SU-DHL-6 (cell line): ENCODE results near the gene TMEM82.

Experiments used
- H2AFZ ChIP-seq: fragments of 200-600 bp; sonication (generic); 2 replicates; pipeline ENCODE4 v1.6.1; 2014; ENCODE audit warnings: low read depth, mild to moderate bottlenecking, moderate library complexity, mixed read lengths, antibody characterized with exemption, low read length; ENCODE audit not compliant: severe bottlenecking
- H3F3A ChIP-seq: fragments of 200-600 bp; shearing (Covaris generic); 2 replicates; pipeline ENCODE4 v1.6.0; 2016; ENCODE audit warnings: antibody characterized with exemption, mild to moderate bottlenecking; ENCODE audit not compliant: insufficient read depth
- H3K27ac ChIP-seq: fragments of 200-600 bp; sonication (generic); 2 replicates; pipeline ENCODE4 v1.5.1; 2016; ENCODE audit warnings: low read depth, mild to moderate bottlenecking, low read length, moderate library complexity, mixed read lengths
- H3K27me3 ChIP-seq: fragments of 200-600 bp; sonication (generic), shearing (Covaris generic); 2 replicates; pipeline ENCODE4 v1.6.0; 2014; ENCODE audit warnings: mild to moderate bottlenecking, low read length
- H3K36me3 ChIP-seq: fragments of 200-600 bp; sonication (generic); 2 replicates; pipeline ENCODE4 v1.6.1; 2014; ENCODE audit warnings: mild to moderate bottlenecking, low read length, mixed read lengths
- H3K4me2 ChIP-seq: fragments of 300-600, 200-600 bp; shearing (Covaris generic), sonication (generic); 2 replicates; pipeline ENCODE4 v1.6.0; 2014; ENCODE audit warnings: low read length, low read depth, mild to moderate bottlenecking; ENCODE audit not compliant: poor library complexity, severe bottlenecking
- H3K4me3 ChIP-seq: fragments of 200-600 bp; sonication (generic); 2 replicates; pipeline ENCODE4 v1.5.1; 2014; ENCODE audit warnings: antibody characterized with exemption, low read length, mild to moderate bottlenecking, mixed read lengths; ENCODE audit not compliant: insufficient read depth, poor library complexity, severe bottlenecking
- H3K79me2 ChIP-seq: fragments of 200-600 bp; sonication (generic); 2 replicates; pipeline ENCODE4 v1.6.1; 2014; ENCODE audit warnings: mild to moderate bottlenecking, low read length, moderate library complexity; ENCODE audit not compliant: insufficient read depth
- H3K9ac ChIP-seq: fragments of 200-600 bp; sonication (generic); 2 replicates; pipeline ENCODE4 v1.7.0; 2014; ENCODE audit warnings: mild to moderate bottlenecking, low read length
- H3K9me2 ChIP-seq: fragments of 200-600 bp; sonication (generic); replicated peaks from 2 replicates; pipeline ENCODE4 v1.6.1; 2014; ENCODE audit warnings: low read length; ENCODE audit not compliant: insufficient read depth
- H3K9me3 ChIP-seq: fragments of 200-600 bp; sonication (generic); 2 replicates; pipeline ENCODE4 v1.6.1; 2014; ENCODE audit warnings: low read length, mixed read lengths; ENCODE audit not compliant: insufficient read depth
- H4K20me1 ChIP-seq: fragments of 200-600 bp; sonication (generic); 2 replicates; pipeline ENCODE4 v1.6.1; 2014; ENCODE audit warnings: low read depth, mild to moderate bottlenecking, antibody characterized with exemption, low read length, moderate library complexity, mixed read lengths
- CTCF ChIP-seq: fragments of 200-600 bp; sonication (generic); IDR thresholded peaks from one replicate; pipeline ENCODE4 v1.5.1; 2017; ENCODE audit warnings: antibody characterized with exemption, mild to moderate bottlenecking, low read length, moderate library complexity; ENCODE audit not compliant: insufficient read depth, poor library complexity, severe bottlenecking
- EZH2phosphoT487 ChIP-seq: fragments of 200-600 bp; sonication (generic), shearing (Covaris generic); conservative IDR thresholded peaks from 2 replicates; pipeline ENCODE4 v1.6.1; 2018; ENCODE audit warnings: mild to moderate bottlenecking, antibody characterized with exemption, low read length, moderate library complexity, mixed read lengths

TMEM82 gene

GRCh38 chr1:15747378-15747777, 5.1 kb downstream of the TMEM82 start:
- Histone ChIP-seq H2AFZ (no peak overlapping the region), H3F3A (no peaks in the 10 kb centered on the region), H4K20me1 (no peaks in the 10 kb centered on the region), H3K27ac (no peak overlapping the region), H3K9ac (no peak overlapping the region), H3K4me2 (no peak overlapping the region), H3K79me2 (no peaks in the 10 kb centered on the region), H3K9me3 (no peaks in the 10 kb centered on the region), H3K36me3 (no peaks in the 10 kb centered on the region), H3K27me3 (no peaks in the 10 kb centered on the region), H3K9me2 (no peaks in the 10 kb centered on the region), H3K4me3 (no peak overlapping the region)
- TF ChIP-seq EZH2phosphoT487 (no peak), CTCF (no peak)

GRCh38 chr1:15748264-15748663, 6.0 kb downstream of the TMEM82 start:
- Histone ChIP-seq H2AFZ (no peak overlapping the region), H3F3A (no peaks in the 10 kb centered on the region), H3K36me3 (no peaks in the 10 kb centered on the region), H3K4me2 (no peak overlapping the region), H3K79me2 (no peaks in the 10 kb centered on the region), H3K27me3 (no peaks in the 10 kb centered on the region), H3K9ac (no peak overlapping the region), H3K27ac (no peak overlapping the region), H4K20me1 (no peaks in the 10 kb centered on the region), H3K4me3 (no peak overlapping the region), H3K9me3 (no peaks in the 10 kb centered on the region), H3K9me2 (no peaks in the 10 kb centered on the region)
- TF ChIP-seq EZH2phosphoT487 (no peak), CTCF (no peak)

- no peak overlapping the region for H2AFZ ChIP-seq
- TF ChIP-seq CTCF (no peak), EZH2phosphoT487 (no peak)
- no peak overlapping the region for H3K4me3 ChIP-seq
- H3K9me3 ChIP-seq, result no peaks in the 10 kb centered on the region
- no peaks in the 10 kb centered on the region for H4K20me1 ChIP-seq
- H3F3A ChIP-seq, result no peaks in the 10 kb centered on the region
- no peaks in the 10 kb centered on the region for H3K79me2 ChIP-seq
- H3K4me2 ChIP-seq, result no peak overlapping the region
- no peak overlapping the region for H3K27ac ChIP-seq
- H3K9me2 ChIP-seq, result no peaks in the 10 kb centered on the region
- no peaks in the 10 kb centered on the region for H3K27me3 ChIP-seq
- H3K36me3 ChIP-seq, result no peaks in the 10 kb centered on the region
- H3K9ac ChIP-seq, result no peak overlapping the region
Observed at GRCh38 chr1:15748690-15749398, 6.5 kb downstream of the TMEM82 start.
